ENCODE data around the gene IFI6.

IFI6 gene

GRCh38 chr1:27676410-27676809 lies 4.4 kb upstream of the IFI6 start:
- no peak overlapping the region for H3K4me3 ChIP-seq (ENCODE audit: low read depth, low read length)
- no peak for DNase-seq (ENCODE audit: low read depth, low spot score)
- CTCF ChIA-PET = interaction anchor here (0.6 to 1.3 kb wide), 3 partner anchors 10 to 98 kb away, joined by 3 to 4 read pairs (median 4); no protein-coding TSS in a partner anchor
- POLR2A ChIA-PET = no interaction called here
- TF ChIP-seq, protein P1, sequence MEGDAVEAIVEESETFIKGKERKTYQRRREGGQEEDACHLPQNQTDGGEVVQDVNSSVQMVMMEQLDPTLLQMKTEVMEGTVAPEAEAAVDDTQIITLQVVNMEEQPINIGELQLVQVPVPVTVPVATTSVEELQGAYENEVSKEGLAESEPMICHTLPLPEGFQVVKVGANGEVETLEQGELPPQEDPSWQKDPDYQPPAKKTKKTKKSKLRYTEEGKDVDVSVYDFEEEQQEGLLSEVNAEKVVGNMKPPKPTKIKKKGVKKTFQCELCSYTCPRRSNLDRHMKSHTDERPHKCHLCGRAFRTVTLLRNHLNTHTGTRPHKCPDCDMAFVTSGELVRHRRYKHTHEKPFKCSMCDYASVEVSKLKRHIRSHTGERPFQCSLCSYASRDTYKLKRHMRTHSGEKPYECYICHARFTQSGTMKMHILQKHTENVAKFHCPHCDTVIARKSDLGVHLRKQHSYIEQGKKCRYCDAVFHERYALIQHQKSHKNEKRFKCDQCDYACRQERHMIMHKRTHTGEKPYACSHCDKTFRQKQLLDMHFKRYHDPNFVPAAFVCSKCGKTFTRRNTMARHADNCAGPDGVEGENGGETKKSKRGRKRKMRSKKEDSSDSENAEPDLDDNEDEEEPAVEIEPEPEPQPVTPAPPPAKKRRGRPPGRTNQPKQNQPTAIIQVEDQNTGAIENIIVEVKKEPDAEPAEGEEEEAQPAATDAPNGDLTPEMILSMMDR (IDR thresholded peaks at IDR 0.05; ENCODE audit: insufficient read depth, low read length, missing control alignments) = no peak

DNA sequence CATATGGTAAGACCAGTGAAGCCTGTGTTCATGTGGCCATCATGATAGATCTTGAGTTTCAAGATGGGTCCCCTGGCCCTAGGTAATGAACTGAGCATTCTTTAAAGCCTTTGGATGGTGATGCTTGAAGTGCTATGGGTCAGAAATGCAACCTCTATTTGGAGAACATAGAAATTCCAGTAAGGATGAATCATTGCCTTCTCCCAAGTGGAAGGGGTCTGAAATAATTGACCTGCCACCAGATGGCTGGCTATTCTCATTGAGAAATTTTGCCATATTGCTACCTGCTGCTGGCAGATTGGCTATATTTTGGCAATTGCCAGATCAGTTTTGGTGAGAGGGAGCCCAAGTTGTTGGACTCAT lies 739 bp upstream of the IFI6 start:
- H3K4me3 ChIP-seq (ENCODE audit: low read depth, low read length) = peak overlapping the region; percentile 36
- POLR2A ChIA-PET = interaction anchor here (0.6 to 1.4 kb wide), 3 partner anchors 47 to 158 kb away, joined by 3 to 6 read pairs (median 5); partner anchors contain the start of genes FAM76A and PPP1R8
- TF ChIP-seq, protein P1 (IDR thresholded peaks at IDR 0.05; ENCODE audit: insufficient read depth, low read length, missing control alignments) = no peak
- CTCF ChIA-PET = interaction anchor here (1.2 to 13.1 kb wide), 8 partner anchors 11 to 306 kb away, joined by 3 to 687 read pairs (median 18); partner anchors contain the start of genes AHDC1, FAM76A and MAP3K6
- no peak for DNase-seq (ENCODE audit: low read depth, low spot score)

GRCh38 chr1:27669876-27670275 lies 2.1 kb downstream of the IFI6 start:
- no peak for DNase-seq (ENCODE audit: low read depth, low spot score)
- ChIA-PET POLR2A (interaction anchor here (0.7 kb wide), 1 partner anchor 13 kb away, joined by 3 read pairs; no protein-coding TSS in a partner anchor), CTCF (interaction anchor here (0.6 to 13.1 kb wide), 57 partner anchors 8 to 612 kb away, joined by 3 to 687 read pairs (median 4); partner anchors contain the start of genes AHDC1 and FAM76A)
- TF ChIP-seq, protein P1 (IDR thresholded peaks at IDR 0.05; ENCODE audit: insufficient read depth, low read length, missing control alignments) = no peak
- H3K4me3 ChIP-seq (ENCODE audit: low read depth, low read length) = no peak overlapping the region

GRCh38 chr1:27668808-27669723 lies 2.9 kb downstream of the IFI6 start:
- TF ChIP-seq, protein P1 (IDR thresholded peaks at IDR 0.05; ENCODE audit: insufficient read depth, low read length, missing control alignments) = peak; percentile 93
- no peak for DNase-seq (ENCODE audit: low read depth, low spot score)
- POLR2A ChIA-PET = interaction anchor here (0.7 kb wide), 1 partner anchor 12 kb away, joined by 3 read pairs; no protein-coding TSS in a partner anchor
- peak overlapping the region; percentile 53 for H3K4me3 ChIP-seq (ENCODE audit: low read depth, low read length)
- CTCF ChIA-PET = interaction anchor here (0.6 to 13.1 kb wide), 56 partner anchors 7 to 611 kb away, joined by 3 to 687 read pairs (median 4); partner anchors contain the start of genes AHDC1, FAM76A and STX12

GRCh38 chr1:27668121-27668807 lies 3.7 kb downstream of the IFI6 start:
- POLR2A ChIA-PET = no interaction called here

More at GRCh38 chr1:27668121-27668807, 3.7 kb downstream of the IFI6 start:
- no peak for DNase-seq (ENCODE audit: low read depth, low spot score)
- H3K4me3 ChIP-seq (ENCODE audit: low read depth, low read length) = no peak overlapping the region
- CTCF ChIA-PET = interaction anchor here (0.6 to 13.1 kb wide), 16 partner anchors 12 to 271 kb away, joined by 3 to 687 read pairs (median 4); partner anchors contain the start of genes AHDC1 and STX12
- TF ChIP-seq, protein P1 (IDR thresholded peaks at IDR 0.05; ENCODE audit: insufficient read depth, low read length, missing control alignments) = no peak

Data from AG04449 (cell line).